ENCODE data around the gene GLIPR1. TPM values are rescaled to one million over a fixed set of nuclear protein-coding genes. Genes with fewer than 3 reads are reported as not detected.
"Not testable (repeated sequence)": the region's sequence is repeated elsewhere in the genome, so short reads cannot be mapped to it uniquely, and the experiment has no call there.

Gene GLIPR1
- polyA plus RNA-seq, 1 of the 3 experiments (the other 2 are of a cell fraction): 75.6 TPM

DNA sequence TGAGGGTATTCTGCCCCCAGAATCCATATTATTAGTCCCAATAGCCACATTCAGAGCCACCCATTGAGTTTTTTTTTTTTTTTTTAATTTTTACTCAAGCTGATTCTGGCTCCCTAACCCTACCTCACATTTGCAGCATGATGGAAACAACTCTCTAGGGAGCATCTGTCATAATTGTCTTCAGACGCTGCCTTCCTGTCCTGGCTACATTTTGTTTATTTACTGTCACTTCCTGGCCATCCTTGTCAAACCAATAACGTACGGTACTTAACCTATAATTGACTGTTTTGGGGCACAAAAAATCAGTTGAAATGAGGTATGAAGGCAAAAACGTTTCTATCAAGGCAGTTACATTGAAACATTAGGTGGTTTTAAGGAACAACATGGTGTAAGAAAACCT lies 2.1 kb downstream of the GLIPR1 start (continued):
- TF ChIP-seq, protein P1, sequence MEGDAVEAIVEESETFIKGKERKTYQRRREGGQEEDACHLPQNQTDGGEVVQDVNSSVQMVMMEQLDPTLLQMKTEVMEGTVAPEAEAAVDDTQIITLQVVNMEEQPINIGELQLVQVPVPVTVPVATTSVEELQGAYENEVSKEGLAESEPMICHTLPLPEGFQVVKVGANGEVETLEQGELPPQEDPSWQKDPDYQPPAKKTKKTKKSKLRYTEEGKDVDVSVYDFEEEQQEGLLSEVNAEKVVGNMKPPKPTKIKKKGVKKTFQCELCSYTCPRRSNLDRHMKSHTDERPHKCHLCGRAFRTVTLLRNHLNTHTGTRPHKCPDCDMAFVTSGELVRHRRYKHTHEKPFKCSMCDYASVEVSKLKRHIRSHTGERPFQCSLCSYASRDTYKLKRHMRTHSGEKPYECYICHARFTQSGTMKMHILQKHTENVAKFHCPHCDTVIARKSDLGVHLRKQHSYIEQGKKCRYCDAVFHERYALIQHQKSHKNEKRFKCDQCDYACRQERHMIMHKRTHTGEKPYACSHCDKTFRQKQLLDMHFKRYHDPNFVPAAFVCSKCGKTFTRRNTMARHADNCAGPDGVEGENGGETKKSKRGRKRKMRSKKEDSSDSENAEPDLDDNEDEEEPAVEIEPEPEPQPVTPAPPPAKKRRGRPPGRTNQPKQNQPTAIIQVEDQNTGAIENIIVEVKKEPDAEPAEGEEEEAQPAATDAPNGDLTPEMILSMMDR (IDR thresholded peaks at IDR 0.05): no peak
- no peak for TF ChIP-seq NFIC (IDR thresholded peaks at IDR 0.05; ENCODE audit: borderline replicate concordance)
- no peak for TF ChIP-seq SMC3 (IDR thresholded peaks at IDR 0.05; ENCODE audit: low read depth, low read length)
- no peak for TF ChIP-seq TCF12 (IDR thresholded peaks at IDR 0.05)
- no peak for TF ChIP-seq CHD2 (IDR thresholded peaks at IDR 0.05; ENCODE audit: low read length, partially characterized antibody)

DNA sequence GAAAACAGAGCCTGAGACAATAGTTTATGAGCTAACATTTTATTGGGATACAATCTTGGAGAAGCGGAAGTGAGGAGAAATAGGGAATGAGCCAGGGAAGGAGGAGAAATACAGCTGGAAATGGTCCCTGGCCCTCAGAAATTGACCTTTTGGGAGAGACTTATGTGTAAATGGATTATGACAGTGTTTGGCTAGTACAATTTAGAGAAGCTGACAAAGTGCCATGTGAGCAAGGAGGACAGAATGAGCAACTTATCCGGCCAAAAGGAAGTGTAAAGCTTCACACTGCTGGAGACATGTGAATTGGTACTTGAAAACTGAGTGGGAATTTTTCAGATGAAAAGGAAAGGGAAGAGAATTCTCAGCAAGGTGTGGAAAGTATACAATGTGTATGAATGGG lies 2.9 kb downstream of the GLIPR1 start:
- POLR2A ChIA-PET: no interaction called here
- H3K79me2 ChIP-seq (ENCODE audit: insufficient read depth): peaks cover 74% of the 10 kb centered on the region
- H3K4me3 ChIP-seq (ENCODE audit: low read depth in 2 of 2, low read length in 1 of 2): peak overlapping the region in 1 of 2 experiments; percentile 68; a peak in 2 of 4 replicates
- no peaks in the 10 kb centered on the region for H3K9me3 ChIP-seq
- peaks cover 0 to 16% of the 10 kb centered on the region in 2 experiments; a peak in 3 of 4 replicates for H3K4me1 ChIP-seq (ENCODE audit: control insufficient read depth in 1 of 2, insufficient read depth in 2 of 2, low read depth in 1 of 2, low read length in 1 of 2)
- H4K20me1 ChIP-seq (ENCODE audit: insufficient read depth): no peaks in the 10 kb centered on the region
- H2AFZ ChIP-seq (ENCODE audit: low read depth): no peak overlapping the region
- peaks cover 55% of the 10 kb centered on the region for H3F3A ChIP-seq (replicated peaks; ENCODE audit: insufficient read depth)
- H3K27ac ChIP-seq (ENCODE audit: low read depth in 2 of 2, low read length in 1 of 2): peak overlapping the region in 1 of 2 experiments; percentile 91; a peak in 1 of 4 replicates
- CTCF ChIA-PET: interaction anchor here (0.9 to 3.7 kb wide), 5 partner anchors 14 to 794 kb away, joined by 3 to 22 read pairs (median 4); partner anchors contain the start of gene GLIPR1L2
- 83% methylated on average over 2 of the region's 2 CpGs for WGBS (ENCODE audit: low lambda C conversion rate)
- H3K9me2 ChIP-seq: no peaks in the 10 kb centered on the region
- TF ChIP-seq EZH2phosphoT487 (IDR thresholded peaks at IDR 0.05; ENCODE audit: borderline replicate concordance, low read depth): no peak
- peaks cover 0 to 26% of the 10 kb centered on the region in 2 experiments for H3K36me3 ChIP-seq (replicated peaks in 1 of 2; ENCODE audit: control insufficient read depth in 1 of 2, insufficient read depth in 2 of 2, low read length in 1 of 2)
- H3K27me3 ChIP-seq (ENCODE audit: insufficient read depth): no peaks in the 10 kb centered on the region
- peak overlapping the region; percentile 86 for H3K4me2 ChIP-seq
- peak overlapping the region; percentile 66 for H3K9ac ChIP-seq
- no peak for DNase-seq

DNA sequence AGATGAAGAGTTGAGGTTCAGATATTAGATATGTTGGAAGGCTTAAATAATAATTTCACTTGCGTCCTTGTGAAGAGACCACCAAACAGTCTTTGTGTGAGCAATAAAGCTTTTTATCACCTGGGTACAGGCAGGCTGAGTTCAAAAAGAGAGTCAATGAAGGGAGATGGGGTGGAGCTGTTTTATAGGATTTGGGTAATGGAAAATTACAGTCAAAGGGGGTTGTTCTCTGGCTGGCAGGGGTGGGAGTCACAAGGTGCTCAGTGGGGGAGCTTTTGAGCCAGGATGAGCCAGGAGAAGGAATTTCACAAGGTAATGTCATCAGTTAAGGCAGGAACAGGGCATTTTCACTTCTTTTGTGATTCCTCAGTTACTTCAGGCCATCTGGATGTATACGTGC lies 3.9 kb downstream of the GLIPR1 start:
- Histone ChIP-seq H3K4me2 (peak overlapping the region; percentile 86), H3K36me3 (replicated peaks in 1 of 2; ENCODE audit: control insufficient read depth in 1 of 2, insufficient read depth in 2 of 2, low read length in 1 of 2) (peaks cover 0 to 26% of the 10 kb centered on the region in 2 experiments), H3F3A (replicated peaks; ENCODE audit: insufficient read depth) (peaks cover 65% of the 10 kb centered on the region), H3K4me3 (ENCODE audit: low read depth in 2 of 2, low read length in 1 of 2) (peak overlapping the region in 1 of 2 experiments; percentile 68; a peak in 2 of 4 replicates), H3K27ac (ENCODE audit: low read depth in 2 of 2, low read length in 1 of 2) (peak overlapping the region in 1 of 2 experiments; percentile 91; a peak in 1 of 4 replicates), H3K9ac (0 out of 2 replicates have a peak overlapping the region, but pooled peaks have one; percentile 66), H3K79me2 (ENCODE audit: insufficient read depth) (peaks cover 76% of the 10 kb centered on the region), H3K4me1 (ENCODE audit: control insufficient read depth in 1 of 2, insufficient read depth in 2 of 2, low read depth in 1 of 2, low read length in 1 of 2) (peaks cover 0 to 26% of the 10 kb centered on the region in 2 experiments; a peak in 3 of 4 replicates)
- H3K27me3 ChIP-seq (ENCODE audit: insufficient read depth); DNase-seq; H2AFZ ChIP-seq (ENCODE audit: low read depth); POLR2A ChIA-PET; H3K9me2 ChIP-seq; H3K9me3 ChIP-seq; H4K20me1 ChIP-seq (ENCODE audit: insufficient read depth): not testable (repeated sequence)
- CTCF ChIA-PET: interaction anchor here (0.6 to 3.7 kb wide), 25 partner anchors 8 to 1021 kb away, joined by 3 to 22 read pairs (median 3); partner anchors contain the start of genes CAPS2, GLIPR1L2 and PHLDA1
- 95% methylated on average over 2 of the region's 2 CpGs for whole genome bisulfite sequencing (ENCODE audit: low lambda C conversion rate)

DNA sequence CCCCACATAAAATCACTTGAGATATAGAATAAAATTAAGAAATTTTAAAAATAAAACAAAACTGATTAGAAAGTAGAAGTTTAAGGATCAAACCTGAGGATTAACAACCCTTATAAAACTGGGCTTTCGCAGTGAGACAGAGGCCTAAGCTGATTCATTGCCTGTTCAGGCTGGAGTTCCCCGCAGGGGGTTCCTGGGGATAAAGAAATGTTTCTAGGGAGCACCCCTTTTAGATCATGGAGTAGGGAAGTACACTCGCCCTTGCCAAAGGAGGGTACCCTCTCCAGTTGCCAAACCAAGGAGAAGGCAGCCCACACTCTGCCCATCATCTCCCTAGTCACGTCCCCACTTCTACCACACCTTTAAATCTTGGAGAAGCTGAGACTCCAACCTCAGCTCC lies 6.8 kb downstream of the GLIPR1 start:
- 0 out of 2 replicates have a peak overlapping the region, but pooled peaks have one; percentile 50 for H3K4me2 ChIP-seq
- peak overlapping the region in 1 of 2 experiments; percentile 75; a peak in 1 of 4 replicates for H3K27ac ChIP-seq (ENCODE audit: low read depth in 2 of 2, low read length in 1 of 2)
- H3K4me3 ChIP-seq (ENCODE audit: low read depth in 2 of 2, low read length in 1 of 2): no peak overlapping the region
- peaks cover 0 to 25% of the 10 kb centered on the region in 2 experiments for H3K4me1 ChIP-seq (ENCODE audit: control insufficient read depth in 1 of 2, insufficient read depth in 2 of 2, low read depth in 1 of 2, low read length in 1 of 2)
- H3F3A ChIP-seq (replicated peaks; ENCODE audit: insufficient read depth): peaks cover 64% of the 10 kb centered on the region
- H3K27me3 ChIP-seq (ENCODE audit: insufficient read depth): no peaks in the 10 kb centered on the region
- H2AFZ ChIP-seq (ENCODE audit: low read depth): no peak overlapping the region
- ChIA-PET POLR2A (no interaction called here), CTCF (interaction anchor here (0.8 to 1.5 kb wide), 5 partner anchors 17 to 798 kb away, joined by 3 to 5 read pairs (median 3); partner anchors contain the start of genes GLIPR1L1 and GLIPR1L2)
- H4K20me1 ChIP-seq (ENCODE audit: insufficient read depth): no peaks in the 10 kb centered on the region
- 100% methylated on average over 4 of the region's 4 CpGs for WGBS (ENCODE audit: low lambda C conversion rate)
- peaks cover 80% of the 10 kb centered on the region for H3K79me2 ChIP-seq (ENCODE audit: insufficient read depth)
- no peak for DNase-seq
- no peaks in the 10 kb centered on the region for H3K9me3 ChIP-seq
- peaks cover 0 to 40% of the 10 kb centered on the region in 2 experiments for H3K36me3 ChIP-seq (replicated peaks in 1 of 2; ENCODE audit: control insufficient read depth in 1 of 2, insufficient read depth in 2 of 2, low read length in 1 of 2)
- H3K9me2 ChIP-seq: no peaks in the 10 kb centered on the region
- no peak overlapping the region for H3K9ac ChIP-seq
- TF ChIP-seq TCF12 (IDR thresholded peaks at IDR 0.05) (no peak), SIN3A (IDR thresholded peaks at IDR 0.05; ENCODE audit: borderline replicate concordance, low read depth, low read length) (no peak), FOXJ3 (CRISPR knock-in tag; IDR thresholded peaks at IDR 0.05) (no peak), YY1 (IDR thresholded peaks at IDR 0.05; ENCODE audit: low read depth) (no peak), FOSL2 (IDR thresholded peaks at IDR 0.05; ENCODE audit: borderline replicate concordance, low read depth) (no peak)
- TF ChIP-seq, protein P1 (IDR thresholded peaks at IDR 0.05): no peak
- TF ChIP-seq, protein P2, sequence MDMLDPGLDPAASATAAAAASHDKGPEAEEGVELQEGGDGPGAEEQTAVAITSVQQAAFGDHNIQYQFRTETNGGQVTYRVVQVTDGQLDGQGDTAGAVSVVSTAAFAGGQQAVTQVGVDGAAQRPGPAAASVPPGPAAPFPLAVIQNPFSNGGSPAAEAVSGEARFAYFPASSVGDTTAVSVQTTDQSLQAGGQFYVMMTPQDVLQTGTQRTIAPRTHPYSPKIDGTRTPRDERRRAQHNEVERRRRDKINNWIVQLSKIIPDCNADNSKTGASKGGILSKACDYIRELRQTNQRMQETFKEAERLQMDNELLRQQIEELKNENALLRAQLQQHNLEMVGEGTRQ (IDR thresholded peaks at IDR 0.05; ENCODE audit: borderline replicate concordance, low read depth, low read length): no peak

Measured in SK-N-SH (cell line).